ENCODE results near the gene RANGRF.
"Not testable (repeated sequence)": the region's sequence is repeated elsewhere in the genome, so short reads cannot be mapped to it uniquely, and the experiment has no call there.

RANGRF gene, protein sequence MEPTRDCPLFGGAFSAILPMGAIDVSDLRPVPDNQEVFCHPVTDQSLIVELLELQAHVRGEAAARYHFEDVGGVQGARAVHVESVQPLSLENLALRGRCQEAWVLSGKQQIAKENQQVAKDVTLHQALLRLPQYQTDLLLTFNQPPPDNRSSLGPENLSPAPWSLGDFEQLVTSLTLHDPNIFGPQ

DNA sequence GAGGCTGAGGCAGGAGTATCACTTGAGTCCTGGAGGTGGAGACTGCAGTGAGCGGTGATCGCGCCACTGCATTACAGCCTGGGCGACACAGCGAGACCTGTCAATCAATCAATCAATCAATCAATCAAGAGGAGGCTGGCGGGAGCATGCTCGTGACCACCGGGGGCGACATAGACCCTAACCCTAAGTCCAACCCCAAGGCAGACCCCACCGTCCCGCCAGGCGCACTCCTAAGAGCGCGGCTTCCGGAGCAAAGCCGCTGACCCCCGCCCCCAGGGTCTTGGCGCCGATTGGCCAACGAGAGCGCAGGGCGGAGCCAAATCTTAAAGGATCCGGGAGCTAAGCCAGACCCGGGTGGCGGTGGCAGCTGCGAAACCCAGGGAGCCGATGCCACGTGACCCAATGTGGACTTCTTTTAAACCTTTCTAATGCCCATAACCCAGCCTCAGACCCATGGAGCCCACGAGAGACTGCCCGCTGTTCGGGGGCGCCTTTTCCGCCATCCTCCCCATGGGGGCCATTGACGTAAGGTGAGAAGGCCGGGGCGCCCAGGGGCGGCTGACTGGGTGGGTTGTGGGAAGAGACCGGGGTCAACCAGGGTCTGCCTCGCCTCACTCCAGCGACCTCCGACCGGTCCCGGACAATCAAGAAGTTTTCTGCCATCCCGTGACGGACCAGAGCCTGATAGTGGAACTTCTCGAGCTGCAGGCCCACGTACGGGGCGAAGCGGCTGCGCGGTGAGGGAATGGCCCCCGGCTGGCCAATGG is at the start of gene RANGRF:
RANGRF (plus strand) TSS at position 335 of the 767 bp plus-strand sequence; CDS start at position 454, 119 bp downstream.
- DNase-seq (ENCODE audit: low read depth, low spot score) = peak; percentile 55

DNA sequence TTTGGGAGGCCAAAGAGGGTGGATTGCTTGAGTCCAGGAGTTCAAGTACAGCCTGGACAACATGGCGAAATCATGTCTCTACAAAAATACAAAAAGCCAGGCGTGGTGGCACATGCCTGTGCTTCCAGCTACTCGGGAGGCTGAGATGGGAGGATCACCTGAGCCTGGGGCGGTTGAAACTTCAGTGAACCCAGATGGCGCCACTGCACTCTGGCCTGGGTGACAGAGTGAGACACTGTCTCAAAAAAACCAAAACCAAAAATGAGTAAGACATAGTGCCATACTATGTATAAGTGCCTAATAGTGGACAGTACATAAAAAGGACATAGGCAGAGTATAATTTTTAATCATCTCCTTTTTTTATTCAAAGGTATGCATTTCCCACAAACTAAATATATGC is 44.6 kb upstream of the RANGRF start:
- no peak for DNase-seq (ENCODE audit: low read depth, low spot score)

DNA sequence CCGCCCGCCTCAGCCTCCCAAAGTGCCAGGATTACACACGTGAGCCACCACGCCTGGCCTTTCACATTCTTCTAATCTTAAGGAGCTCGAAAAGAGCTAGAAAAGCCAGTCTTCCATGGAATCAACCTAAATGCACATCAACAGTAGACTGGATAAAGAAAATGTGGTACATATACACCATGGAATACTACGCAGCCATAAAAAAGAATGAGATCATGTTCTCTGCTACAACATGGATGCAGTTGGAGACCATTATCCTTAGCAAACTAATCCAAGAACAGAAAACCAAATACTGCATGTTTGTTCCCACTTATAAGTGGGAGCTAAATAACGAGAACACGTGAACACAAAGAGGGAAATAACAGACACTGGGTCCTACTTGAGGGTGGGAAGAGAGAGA is 43.7 kb upstream of the RANGRF start:
- DNase-seq (ENCODE audit: low read depth, low spot score) = no peak

DNA sequence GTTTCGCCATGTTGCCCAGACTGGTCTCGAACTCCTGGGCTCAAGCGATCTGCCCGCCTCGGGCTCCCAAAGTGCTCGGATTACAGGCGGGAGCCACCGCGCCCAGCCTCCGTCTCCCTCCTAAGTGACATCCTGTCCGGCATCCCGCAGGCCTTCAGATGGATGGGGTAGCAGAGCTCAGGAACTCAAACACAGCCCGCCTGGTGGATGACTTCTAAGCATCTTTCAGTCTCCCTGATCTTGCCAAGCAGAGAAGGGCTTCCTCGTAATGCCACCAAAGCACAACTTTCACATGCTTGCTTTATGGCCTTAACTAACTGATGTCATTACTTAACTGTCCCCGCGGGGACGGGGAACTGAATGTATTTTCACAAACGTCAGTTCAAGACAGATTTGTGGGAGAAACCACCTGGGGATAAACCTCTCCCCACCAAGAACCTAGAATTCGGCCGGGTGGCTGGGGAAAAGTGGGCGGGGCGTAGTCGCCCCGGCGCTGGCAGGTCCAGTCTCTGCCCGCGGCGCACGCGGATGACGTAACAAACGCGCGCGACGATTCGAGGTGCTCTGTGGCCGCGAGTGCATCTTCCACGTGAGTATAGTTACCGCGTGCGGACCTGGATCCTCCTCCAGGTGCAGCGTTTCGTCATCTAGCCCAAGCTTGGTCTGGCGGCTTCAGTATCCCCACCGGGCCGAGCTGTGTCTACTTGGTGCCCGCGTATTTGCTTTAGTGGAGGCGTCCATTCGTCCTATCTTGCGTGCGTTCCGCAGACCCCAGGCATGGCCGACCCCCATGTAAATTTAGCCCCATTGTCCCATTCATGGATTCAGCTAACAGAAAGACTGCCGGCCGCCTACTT is 39.5 kb upstream of the RANGRF start, which contains the start of gene PFAS:
PFAS (plus strand) TSS at position 539 of the 857 bp plus-strand sequence. CDS start 4,649 bp downstream, outside the sequence.
- DNase-seq (ENCODE audit: low read depth, low spot score) = peak; percentile 92

DNA sequence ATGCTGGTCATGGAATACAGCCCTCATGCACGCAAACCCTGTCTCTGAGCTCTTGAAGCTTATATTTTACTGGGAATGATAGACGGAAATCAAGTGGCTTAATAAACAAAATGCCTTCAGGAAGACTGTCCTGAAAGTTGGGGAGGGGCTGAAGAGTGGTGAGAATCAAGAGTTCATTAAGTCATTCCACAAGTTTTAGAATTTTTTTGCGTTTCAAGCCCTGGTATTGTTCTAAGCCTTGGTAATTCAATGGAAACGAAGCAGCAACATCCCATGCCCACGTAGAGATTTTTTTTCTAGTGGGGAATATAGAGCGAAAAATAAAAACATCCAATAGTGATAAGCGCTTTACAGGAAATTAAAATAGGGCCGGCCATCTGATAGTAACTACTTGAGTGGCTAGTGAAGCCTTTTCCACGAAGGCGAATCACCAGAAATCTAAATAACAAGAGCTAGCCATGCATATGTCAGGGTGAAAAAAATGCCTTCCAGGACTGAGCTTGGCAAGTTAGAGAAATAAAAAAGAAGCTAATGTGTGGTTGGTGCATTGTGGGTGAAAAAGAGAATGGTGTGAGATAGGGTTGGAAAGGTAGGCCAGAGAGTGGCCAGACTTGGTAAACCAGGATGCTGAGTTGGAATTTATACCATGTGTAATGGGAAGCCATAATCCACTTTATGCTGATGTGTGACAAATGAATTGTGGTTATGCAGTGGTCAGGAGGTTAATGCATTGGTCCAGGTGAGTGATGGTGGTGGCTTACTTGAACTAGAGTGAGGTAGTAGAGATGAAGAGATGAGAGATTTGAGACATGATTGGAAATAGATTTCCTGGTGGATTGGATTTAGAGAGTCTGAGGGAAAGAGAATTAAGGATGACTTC is 38.6 kb upstream of the RANGRF start:
- DNase-seq (ENCODE audit: low read depth, low spot score) = no peak

DNA sequence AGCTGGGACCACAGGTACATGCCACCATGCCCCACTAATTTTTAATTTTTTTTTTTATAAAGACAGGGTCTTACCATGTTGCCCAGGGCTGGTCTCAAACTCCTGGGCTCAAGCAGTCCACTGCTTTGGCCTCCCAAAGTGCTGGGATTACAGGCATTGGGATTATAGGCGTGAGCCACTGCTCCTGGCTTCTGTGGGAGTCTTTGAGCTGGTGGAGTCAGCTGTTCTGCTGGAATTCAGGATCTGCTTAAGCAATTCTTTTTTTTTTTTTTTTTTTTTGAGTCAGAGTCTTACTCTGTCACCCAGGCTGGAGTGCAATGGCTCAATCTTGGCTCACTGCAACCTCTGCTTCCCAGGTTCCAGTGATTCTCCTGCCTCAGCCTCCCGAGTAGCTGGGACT is 37.1 kb upstream of the RANGRF start:
- not testable (repeated sequence) for DNase-seq (ENCODE audit: low read depth, low spot score)

DNA sequence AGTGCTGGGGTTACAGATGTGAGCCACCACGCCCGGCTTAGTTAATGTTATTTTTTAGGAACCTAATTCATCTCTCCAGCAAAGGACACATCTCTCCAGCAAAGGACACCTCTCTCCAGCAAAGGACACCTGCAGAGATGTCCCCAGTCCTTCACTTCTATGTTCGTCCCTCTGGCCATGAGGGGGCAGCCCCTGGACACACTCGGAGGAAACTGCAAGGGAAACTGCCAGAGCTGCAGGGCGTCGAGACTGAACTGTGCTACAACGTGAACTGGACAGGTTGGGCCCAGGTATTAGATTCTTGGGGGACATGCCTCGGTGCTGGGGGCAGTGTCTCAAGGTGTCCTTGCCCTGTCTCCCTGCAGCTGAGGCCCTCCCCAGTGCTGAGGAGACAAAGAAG is 34.7 kb upstream of the RANGRF start:
- no peak for DNase-seq (ENCODE audit: low read depth, low spot score)

DNA sequence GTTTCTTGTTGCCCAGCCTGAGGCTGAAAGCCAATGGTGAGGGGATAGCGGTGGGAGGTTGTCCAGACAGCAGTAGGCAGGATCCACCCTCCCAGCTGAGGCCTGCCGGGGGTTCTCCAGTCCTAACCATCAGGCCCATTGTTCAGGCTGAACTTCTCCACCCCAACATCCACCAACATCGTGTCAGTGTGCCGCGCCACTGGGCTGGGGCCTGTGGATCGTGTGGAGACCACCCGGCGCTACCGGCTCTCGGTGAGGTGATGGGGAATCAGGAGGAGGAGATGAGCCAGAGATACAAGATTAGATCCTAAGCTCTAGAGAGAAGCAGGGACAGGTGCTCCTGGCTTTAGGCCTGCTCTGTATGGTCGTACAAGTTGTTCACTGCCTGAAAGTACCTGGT is 33.6 kb upstream of the RANGRF start:
- no peak for DNase-seq (ENCODE audit: low read depth, low spot score)

DNA sequence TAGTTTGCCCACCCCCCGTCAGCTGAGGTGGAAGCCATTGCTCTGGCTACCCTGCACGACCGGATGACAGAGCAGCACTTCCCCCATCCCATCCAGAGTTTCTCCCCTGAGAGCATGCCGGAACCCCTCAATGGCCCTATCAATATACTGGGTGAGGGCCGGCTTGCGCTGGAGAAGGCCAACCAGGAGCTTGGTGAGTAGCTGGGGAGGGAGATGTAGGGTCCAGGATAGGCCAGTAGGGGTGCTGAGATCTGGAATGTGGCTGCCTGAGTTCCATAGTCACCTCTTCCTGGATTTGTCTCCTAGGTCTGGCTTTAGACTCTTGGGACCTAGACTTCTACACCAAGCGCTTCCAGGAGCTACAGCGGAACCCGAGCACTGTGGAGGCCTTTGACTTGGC is 33.0 kb upstream of the RANGRF start:
- no peak for DNase-seq (ENCODE audit: low read depth, low spot score)

DNA sequence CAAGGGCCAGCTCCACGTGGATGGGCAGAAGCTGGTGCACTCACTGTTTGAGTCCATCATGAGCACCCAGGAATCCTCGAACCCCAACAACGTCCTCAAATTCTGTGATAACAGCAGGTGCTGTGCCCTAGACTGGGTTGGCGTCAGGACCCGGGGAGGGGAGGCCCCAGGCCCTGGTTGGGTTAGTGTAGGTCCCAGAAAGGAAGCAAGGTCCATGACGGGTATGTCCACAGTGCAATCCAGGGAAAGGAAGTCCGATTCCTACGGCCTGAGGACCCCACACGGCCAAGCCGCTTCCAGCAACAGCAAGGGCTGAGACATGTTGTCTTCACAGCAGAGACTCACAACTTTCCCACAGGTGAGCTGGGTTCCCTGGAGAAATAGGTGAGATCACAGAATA is 32.2 kb upstream of the RANGRF start:
- no peak for DNase-seq (ENCODE audit: low read depth, low spot score)

DNA sequence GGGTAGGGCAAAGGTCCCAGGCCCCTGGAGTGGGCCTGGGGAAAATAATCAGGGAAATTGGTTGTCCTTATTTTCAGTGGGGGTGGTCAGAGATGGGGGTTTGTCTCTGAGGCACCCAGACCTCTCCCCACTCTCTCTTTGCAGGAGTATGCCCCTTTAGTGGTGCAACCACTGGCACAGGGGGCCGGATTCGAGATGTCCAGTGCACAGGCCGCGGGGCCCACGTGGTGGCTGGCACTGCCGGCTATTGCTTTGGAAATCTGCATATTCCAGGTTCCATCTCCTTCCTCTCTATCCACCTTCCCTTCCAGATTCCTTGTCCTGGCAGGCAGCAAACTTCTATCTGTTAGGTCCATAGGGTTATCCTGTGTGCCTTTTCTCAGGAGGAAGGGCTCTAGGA is 31.8 kb upstream of the RANGRF start:
- DNase-seq (ENCODE audit: low read depth, low spot score) = no peak

DNA sequence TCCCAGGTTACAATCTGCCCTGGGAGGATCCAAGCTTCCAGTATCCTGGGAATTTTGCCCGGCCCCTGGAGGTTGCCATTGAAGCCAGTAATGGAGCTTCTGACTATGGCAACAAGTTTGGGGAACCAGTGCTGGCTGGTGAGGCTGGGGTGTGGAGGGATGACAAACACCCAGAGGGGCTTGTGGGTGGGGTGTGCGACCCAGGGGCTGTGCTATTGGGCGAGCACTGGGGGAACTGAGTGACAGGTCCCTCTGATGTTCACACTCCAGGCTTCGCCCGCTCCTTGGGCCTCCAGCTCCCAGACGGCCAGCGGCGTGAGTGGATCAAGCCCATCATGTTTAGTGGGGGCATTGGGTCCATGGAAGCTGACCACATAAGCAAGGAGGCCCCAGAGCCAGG is 30.7 kb upstream of the RANGRF start:
- no peak for DNase-seq (ENCODE audit: low read depth, low spot score)

DNA sequence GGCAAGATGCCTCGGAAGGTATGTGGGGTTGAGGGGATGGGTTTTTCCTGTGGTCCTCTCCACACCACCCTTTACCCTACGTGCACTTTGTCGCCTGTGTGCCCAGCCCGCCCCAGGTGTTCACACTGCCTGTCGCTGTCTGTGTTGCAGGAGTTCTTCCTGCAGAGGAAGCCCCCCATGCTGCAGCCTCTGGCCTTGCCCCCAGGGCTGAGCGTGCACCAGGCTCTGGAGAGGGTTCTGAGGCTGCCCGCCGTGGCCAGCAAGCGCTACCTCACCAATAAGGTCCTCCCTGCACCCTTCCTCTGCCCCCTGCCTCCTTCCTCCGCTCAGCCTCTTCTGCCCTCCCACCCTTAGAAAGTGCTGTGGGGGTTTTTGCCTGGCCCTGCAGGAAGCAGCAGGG is 24.1 kb upstream of the RANGRF start:
- DNase-seq (ENCODE audit: low read depth, low spot score) = no peak

DNA sequence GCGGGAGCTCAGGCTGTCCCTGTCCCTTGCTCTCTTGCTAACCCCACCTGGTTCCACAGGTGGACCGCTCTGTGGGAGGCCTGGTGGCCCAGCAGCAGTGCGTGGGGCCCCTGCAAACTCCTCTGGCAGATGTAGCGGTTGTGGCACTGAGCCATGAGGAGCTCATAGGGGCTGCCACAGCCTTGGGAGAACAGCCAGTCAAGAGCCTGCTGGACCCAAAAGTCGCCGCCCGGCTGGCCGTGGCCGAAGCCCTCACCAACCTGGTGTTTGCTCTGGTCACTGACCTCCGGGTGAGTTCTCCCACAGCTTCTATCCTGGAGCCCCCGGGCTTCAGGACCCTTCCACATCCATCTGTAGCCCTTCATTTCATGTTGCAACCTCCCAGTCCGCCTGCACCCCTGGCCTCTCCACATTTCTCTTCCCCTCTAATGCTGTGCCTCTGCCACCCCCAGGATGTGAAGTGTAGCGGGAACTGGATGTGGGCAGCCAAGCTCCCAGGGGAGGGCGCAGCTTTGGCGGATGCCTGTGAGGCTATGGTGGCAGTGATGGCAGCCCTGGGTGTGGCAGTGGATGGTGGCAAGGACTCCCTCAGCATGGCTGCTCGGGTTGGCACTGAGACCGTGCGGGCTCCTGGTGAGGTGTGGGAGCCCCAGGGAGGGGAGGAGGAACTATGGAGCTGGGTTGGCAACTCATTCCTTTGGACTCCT is 23.5 kb upstream of the RANGRF start:
- no peak for DNase-seq (ENCODE audit: low read depth, low spot score)

DNA sequence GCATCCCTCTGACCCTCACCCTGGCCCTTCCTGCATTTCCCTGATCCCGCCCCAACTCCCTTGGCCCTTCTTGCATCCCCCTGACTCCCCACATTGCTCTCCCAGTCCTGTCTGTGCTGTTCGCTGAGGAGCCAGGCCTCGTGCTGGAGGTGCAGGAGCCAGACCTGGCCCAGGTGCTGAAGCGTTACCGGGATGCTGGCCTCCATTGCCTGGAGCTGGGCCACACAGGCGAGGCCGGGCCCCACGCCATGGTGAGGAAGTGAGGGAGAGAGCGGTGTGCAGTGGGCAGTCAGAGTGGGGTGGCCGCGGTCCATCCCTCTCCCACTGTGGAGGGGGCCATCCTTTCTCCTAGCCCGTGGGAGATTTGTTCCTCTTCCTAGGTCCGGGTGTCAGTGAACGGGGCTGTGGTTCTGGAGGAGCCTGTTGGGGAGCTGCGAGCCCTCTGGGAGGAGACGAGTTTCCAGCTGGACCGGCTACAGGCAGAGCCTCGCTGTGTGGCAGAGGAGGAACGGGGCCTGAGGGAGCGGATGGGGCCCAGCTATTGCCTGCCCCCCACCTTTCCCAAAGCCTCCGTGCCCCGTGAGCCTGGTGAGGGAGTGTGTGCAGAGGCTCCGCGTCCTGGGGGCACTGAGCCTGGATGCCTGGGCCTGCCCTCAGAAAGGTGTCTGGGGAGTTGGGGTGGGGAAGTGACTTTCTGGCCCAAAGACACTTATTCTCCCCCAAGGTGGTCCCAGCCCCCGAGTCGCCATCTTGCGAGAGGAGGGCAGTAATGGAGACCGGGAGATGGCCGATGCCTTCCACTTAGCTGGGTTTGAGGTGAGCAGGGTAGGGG is 21.6 kb upstream of the RANGRF start:
- DNase-seq (ENCODE audit: low read depth, low spot score) = no peak

DNA sequence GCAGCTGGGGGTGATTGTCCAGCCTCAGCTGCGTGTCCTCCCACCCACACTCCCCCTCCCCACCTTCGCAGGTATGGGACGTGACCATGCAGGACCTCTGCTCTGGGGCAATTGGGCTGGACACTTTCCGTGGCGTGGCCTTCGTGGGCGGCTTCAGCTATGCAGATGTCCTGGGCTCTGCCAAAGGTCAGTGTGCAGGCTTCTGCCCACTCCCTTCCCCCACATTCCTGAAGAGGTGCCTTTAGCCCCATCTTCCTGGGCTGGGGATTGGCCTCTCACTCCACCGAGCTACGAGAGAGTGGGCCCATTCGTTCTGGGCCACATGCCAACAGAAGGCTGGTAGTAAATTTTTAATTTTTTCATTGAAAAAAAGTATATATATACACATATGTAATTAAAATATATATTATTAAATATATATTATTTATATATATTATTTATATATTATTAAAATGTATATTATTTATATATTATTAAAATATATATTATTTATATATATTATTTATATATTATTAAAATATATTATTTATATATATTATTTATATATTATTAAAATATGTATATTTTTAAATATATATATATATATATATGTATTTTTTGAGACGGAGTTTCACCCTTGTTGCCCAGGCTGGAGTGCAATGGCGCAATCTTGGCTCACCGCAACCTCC is 20.9 kb upstream of the RANGRF start:
- DNase-seq (ENCODE audit: low read depth, low spot score) = no peak

DNA sequence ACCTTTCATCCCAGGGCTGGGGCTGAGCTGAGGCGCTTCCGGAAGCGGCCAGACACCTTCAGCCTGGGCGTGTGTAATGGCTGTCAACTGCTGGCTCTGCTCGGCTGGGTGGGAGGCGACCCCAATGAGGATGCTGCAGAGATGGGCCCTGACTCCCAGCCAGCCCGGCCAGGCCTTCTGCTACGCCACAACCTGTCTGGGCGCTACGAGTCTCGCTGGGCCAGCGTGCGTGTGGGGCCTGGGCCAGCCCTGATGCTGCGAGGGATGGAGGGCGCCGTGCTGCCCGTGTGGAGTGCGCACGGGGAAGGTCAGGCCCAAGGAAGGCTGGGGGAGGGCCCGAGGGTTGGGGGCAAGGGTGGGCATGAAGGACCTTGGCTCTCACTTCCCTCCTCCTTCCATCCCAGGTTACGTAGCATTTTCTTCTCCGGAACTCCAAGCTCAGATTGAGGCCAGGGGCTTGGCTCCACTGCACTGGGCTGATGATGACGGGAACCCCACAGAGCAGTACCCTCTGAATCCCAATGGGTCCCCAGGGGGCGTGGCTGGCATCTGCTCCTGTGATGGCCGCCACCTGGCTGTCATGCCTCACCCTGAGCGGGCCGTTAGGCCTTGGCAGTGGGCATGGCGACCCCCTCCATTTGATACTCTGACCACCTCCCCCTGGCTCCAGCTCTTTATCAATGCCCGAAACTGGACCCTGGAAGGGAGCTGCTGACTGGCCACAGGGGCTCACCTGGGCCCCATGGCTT is 19.7 kb upstream of the RANGRF start:
- no peak for DNase-seq (ENCODE audit: low read depth, low spot score)

DNA sequence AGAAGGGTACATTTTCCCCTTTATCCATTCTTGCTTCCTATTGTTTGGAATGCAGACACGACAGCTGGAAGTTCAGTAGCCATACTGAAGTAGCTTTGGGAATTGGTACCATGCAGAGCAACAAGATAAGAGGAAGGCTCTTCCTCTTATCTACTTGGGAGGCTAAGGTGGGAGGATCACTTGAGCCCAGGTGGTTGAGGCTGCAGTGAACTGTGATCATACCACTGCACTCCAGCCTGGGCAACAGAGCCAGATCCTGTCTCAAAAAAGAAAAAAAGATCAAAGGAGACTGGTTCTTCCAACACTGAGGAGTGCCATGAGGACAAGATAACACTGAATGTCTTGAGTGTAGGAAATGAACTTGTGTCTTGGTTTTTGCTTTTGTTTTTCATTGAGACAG is 16.0 kb upstream of the RANGRF start:
- no peak for DNase-seq (ENCODE audit: low read depth, low spot score)
